Neural cell (in vitro differentiated cells): ENCODE data around the gene SULF2. TPM values are rescaled to one million over a fixed set of nuclear protein-coding genes. Genes with fewer than 3 reads are reported as not detected.

Experiments
- H2AFZ ChIP-seq: fragments of 200-600, 300-800 bp; sonication (generic), shearing (Covaris generic); 2 replicates; pipeline ENCODE4 v1.6.0; 2014; ENCODE audit warnings: low read depth, mild to moderate bottlenecking, antibody characterized with exemption, low read length, moderate library complexity
- H3F3A ChIP-seq: fragments of 200-600 bp; shearing (Covaris generic); 2 replicates; pipeline ENCODE4 v1.6.1; 2016; ENCODE audit warnings: mild to moderate bottlenecking, moderate library complexity, mixed read lengths, antibody characterized with exemption, low read length; ENCODE audit not compliant: insufficient read depth, poor library complexity, severe bottlenecking
- H3K27ac ChIP-seq: fragments of 200-600, 300-800 bp; sonication (generic), shearing (Covaris generic); 2 replicates; pipeline ENCODE4 v1.5.1; 2014; ENCODE audit warnings: mild to moderate bottlenecking, low read length, moderate library complexity
- H3K27me3 ChIP-seq: fragments of 300-800, 200-600 bp; sonication (generic), shearing (Covaris generic); 2 replicates; pipeline ENCODE4 v1.6.0; 2014; ENCODE audit warnings: mild to moderate bottlenecking, low read depth, low read length, moderate library complexity; ENCODE audit not compliant: insufficient read depth
- H3K36me3 ChIP-seq: fragments of 300-800, 200-600 bp; sonication (generic), shearing (Covaris generic); 2 replicates; pipeline ENCODE4 v1.5.1; 2014; ENCODE audit warnings: mild to moderate bottlenecking, antibody characterized with exemption, low read length, moderate library complexity; ENCODE audit not compliant: insufficient read depth
- H3K4me2 ChIP-seq: fragments of 300-800, 200-600 bp; sonication (generic), shearing (Covaris generic); 2 replicates; pipeline ENCODE4 v1.6.0; 2014; ENCODE audit warnings: mild to moderate bottlenecking, low read length
- H3K4me3 ChIP-seq: fragments of 300-800, 200-600 bp; sonication (generic), shearing (Covaris generic); 2 replicates; pipeline ENCODE4 v1.5.1; 2014; ENCODE audit warnings: mild to moderate bottlenecking, low read length, moderate library complexity
- H3K79me2 ChIP-seq: fragments of 200-600 bp; shearing (Covaris generic); replicated peaks from 2 replicates; pipeline ENCODE4 v1.6.0; 2014; ENCODE audit warnings: mild to moderate bottlenecking, low read length, moderate library complexity; ENCODE audit not compliant: insufficient read depth
- H3K9ac ChIP-seq: fragments of 300-800, 200-600 bp; sonication (generic), shearing (Covaris generic); 2 replicates; pipeline ENCODE4 v1.6.1; 2016; ENCODE audit warnings: mild to moderate bottlenecking, low read length, mixed read lengths
- H3K9me2 ChIP-seq: fragments of 200-600 bp; shearing (Covaris generic); 2 replicates; pipeline ENCODE4 v1.6.1; 2016; ENCODE audit warnings: mild to moderate bottlenecking, low read length, mixed read lengths; ENCODE audit not compliant: insufficient read depth
- H3K9me3 ChIP-seq: fragments of 200-600, 300-800 bp; sonication (generic), shearing (Covaris generic); 2 replicates; pipeline ENCODE4 v1.6.1; 2016; ENCODE audit warnings: mild to moderate bottlenecking, mixed run types, low read length, moderate library complexity, mixed read lengths
- H4K20me1 ChIP-seq: fragments of 200-600 bp; shearing (Covaris generic); 2 replicates; pipeline ENCODE4 v1.6.1; 2016; ENCODE audit warnings: mild to moderate bottlenecking, mixed run types; ENCODE audit not compliant: insufficient read depth
- EP300 ChIP-seq: fragments of 450-650 bp; conservative IDR thresholded peaks from 2 replicates; pipeline ENCODE4 v1.6.1; 2014; ENCODE audit warnings: antibody characterized with exemption, mild to moderate bottlenecking, moderate library complexity; ENCODE audit not compliant: poor library complexity, severe bottlenecking
- EZH2 ChIP-seq: fragments of 200-600, 300-800 bp; shearing (Covaris generic), sonication (generic); IDR thresholded peaks from 2 replicates; pipeline ENCODE4 v1.6.1; 2014; ENCODE audit warnings: antibody characterized with exemption, low read length, borderline replicate concordance, mild to moderate bottlenecking; ENCODE audit not compliant: insufficient read depth, poor library complexity, severe bottlenecking
- MXI1 ChIP-seq: fragments of 450-650 bp; conservative IDR thresholded peaks from 2 replicates; pipeline ENCODE4 v1.6.1; 2014; ENCODE audit warnings: antibody characterized with exemption, mild to moderate bottlenecking; ENCODE audit not compliant: poor library complexity, severe bottlenecking
- POLR2AphosphoS5 ChIP-seq: IDR thresholded peaks from 2 replicates; pipeline ENCODE4 v1.6.1; 2012
- RAD21 ChIP-seq: fragments of 450-650 bp; conservative IDR thresholded peaks from 2 replicates; pipeline ENCODE4 v1.6.1; 2014; ENCODE audit warnings: antibody characterized with exemption, mild to moderate bottlenecking, moderate library complexity
- REST ChIP-seq: IDR thresholded peaks from 2 replicates; pipeline ENCODE4 v1.6.1; 2012; ENCODE audit warnings: borderline replicate concordance
- SMC3 ChIP-seq: fragments of 450-650 bp; conservative IDR thresholded peaks from 2 replicates; pipeline ENCODE4 v1.6.1; 2014; ENCODE audit warnings: antibody characterized with exemption, mild to moderate bottlenecking, moderate library complexity; ENCODE audit not compliant: poor library complexity
- TAF1 ChIP-seq: IDR thresholded peaks from 2 replicates; pipeline ENCODE4 v1.6.1; 2012; ENCODE audit warnings: low read depth
- polyA plus RNA-seq: library from polyadenylated mRNA; depleted of rRNA; stranded (reverse); fragments of >200 nt; gene quantifications from 2 replicates; pipeline ENCODE4 v1.2.3, GENCODE V29; 2014
- TF ChIP-seq, protein P1 (sequence below): fragments of 450-650 bp; IDR thresholded peaks from 2 replicates; pipeline ENCODE4 v1.5.1; 2014; ENCODE audit warnings: antibody characterized with exemption, mild to moderate bottlenecking, moderate library complexity; ENCODE audit not compliant: poor library complexity, severe bottlenecking

The SULF2 gene
- polyA plus RNA-seq, 1 donor from 2014 or later: 30.0 TPM

- Histone ChIP-seq H4K20me1 (no peaks in the 10 kb centered on the region), H2AFZ (no peak overlapping the region), H3K79me2 (no peaks in the 10 kb centered on the region), H3K9me2 (no peaks in the 10 kb centered on the region), H3K9ac (no peak overlapping the region), H3K4me2 (no peak overlapping the region), H3K36me3 (no peaks in the 10 kb centered on the region), H3F3A (no peaks in the 10 kb centered on the region), H3K9me3 (no peaks in the 10 kb centered on the region), H3K4me3 (no peak overlapping the region), H3K27me3 (no peaks in the 10 kb centered on the region), H3K27ac (no peak overlapping the region)
- TF ChIP-seq MXI1 (no peak), RAD21 (no peak), EP300 (no peak), REST (no peak), EZH2 (no peak), POLR2AphosphoS5 (no peak), SMC3 (no peak), TAF1 (no peak)
- TF ChIP-seq, protein P1, sequence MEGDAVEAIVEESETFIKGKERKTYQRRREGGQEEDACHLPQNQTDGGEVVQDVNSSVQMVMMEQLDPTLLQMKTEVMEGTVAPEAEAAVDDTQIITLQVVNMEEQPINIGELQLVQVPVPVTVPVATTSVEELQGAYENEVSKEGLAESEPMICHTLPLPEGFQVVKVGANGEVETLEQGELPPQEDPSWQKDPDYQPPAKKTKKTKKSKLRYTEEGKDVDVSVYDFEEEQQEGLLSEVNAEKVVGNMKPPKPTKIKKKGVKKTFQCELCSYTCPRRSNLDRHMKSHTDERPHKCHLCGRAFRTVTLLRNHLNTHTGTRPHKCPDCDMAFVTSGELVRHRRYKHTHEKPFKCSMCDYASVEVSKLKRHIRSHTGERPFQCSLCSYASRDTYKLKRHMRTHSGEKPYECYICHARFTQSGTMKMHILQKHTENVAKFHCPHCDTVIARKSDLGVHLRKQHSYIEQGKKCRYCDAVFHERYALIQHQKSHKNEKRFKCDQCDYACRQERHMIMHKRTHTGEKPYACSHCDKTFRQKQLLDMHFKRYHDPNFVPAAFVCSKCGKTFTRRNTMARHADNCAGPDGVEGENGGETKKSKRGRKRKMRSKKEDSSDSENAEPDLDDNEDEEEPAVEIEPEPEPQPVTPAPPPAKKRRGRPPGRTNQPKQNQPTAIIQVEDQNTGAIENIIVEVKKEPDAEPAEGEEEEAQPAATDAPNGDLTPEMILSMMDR: no peak
Measured at GRCh38 chr20:47749339-47749738, 35.9 kb downstream of the SULF2 start.

DNA sequence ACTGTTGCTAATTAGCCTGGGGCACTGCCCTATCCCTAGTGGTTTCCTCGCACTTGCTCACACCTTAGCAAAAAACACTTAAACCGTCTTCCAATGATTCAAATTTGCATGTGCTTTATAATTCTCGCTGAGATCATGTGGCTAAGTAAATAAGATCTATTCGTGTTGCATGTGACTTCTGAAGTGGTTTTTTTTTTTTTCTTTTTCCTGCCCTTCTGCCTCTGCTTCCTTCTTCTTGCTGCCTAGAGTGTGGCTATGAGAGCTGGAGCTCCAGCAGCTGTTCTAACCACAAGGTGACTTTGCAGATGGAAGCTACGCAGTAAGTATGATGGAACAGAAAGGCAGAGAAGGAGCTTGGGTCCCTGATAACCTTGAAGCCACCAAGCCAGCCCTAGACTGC, 36.5 kb downstream of the SULF2 start:
- H4K20me1 ChIP-seq: no peaks in the 10 kb centered on the region
- TF ChIP-seq SMC3: no peak
- TF ChIP-seq REST: no peak
- no peak for TF ChIP-seq MXI1
- no peak for TF ChIP-seq TAF1
- TF ChIP-seq EZH2: no peak
- TF ChIP-seq POLR2AphosphoS5: no peak
- TF ChIP-seq, protein P1: no peak
- no peak for TF ChIP-seq EP300

More for the DNA sequence above, 36.5 kb downstream of the SULF2 start:
- no peaks in the 10 kb centered on the region for H3K36me3 ChIP-seq
- no peaks in the 10 kb centered on the region for H3K27me3 ChIP-seq
- H3F3A ChIP-seq: no peaks in the 10 kb centered on the region
- H3K9me3 ChIP-seq: no peaks in the 10 kb centered on the region
- H3K9ac ChIP-seq: no peak overlapping the region
- H2AFZ ChIP-seq: no peak overlapping the region
- H3K79me2 ChIP-seq: no peaks in the 10 kb centered on the region
- no peak overlapping the region for H3K4me3 ChIP-seq
- H3K4me2 ChIP-seq: no peak overlapping the region
- H3K9me2 ChIP-seq: no peaks in the 10 kb centered on the region
- no peak overlapping the region for H3K27ac ChIP-seq
